Measurements from ENCODE around the gene C1QA.

C1QA gene

DNA sequence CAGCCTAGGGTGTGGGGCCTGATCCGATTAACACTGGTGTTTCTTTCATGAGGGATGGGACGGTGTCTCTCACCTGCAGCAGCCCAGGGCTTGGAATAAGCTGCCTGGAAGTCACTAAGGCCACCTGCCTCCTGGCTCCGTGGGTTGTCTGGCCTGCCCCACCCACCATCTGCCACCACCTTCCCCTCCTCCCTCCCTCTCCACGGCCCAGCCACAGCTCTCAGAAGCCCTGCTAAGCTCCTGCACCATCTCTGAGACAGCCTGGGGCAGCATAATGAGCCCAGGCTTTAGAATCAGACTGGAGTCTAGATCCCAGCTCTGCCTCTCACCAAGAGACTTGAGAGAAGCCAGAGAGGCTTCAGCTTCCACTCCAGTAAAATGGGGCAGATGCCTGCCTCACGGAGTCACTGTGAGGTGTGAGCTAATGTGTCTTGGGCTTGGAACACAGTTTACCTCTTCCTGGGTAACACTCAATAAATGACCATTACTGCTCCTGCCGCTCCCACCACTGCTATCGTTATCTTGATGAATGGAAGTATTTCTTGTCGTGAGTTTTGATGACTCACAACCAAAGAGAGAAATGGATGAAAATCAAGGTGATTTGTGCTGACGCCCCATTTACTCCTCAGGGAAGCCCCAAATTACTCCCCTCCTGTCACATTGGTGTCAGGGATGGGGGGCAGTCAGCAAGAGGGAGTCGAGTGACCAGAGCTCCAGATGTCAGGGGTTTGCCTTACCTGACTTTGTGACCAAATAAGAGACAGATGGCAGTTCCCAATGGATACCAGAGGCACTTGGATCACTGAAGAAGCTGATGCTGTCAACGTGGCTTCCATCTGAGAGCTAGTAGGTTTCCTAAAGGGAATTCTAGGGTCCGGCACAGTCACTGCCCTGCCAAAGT, 23.5 kb upstream of the C1QA start:
- DNase-seq (ENCODE audit: low read depth in 3 of 3) = no peak

DNA sequence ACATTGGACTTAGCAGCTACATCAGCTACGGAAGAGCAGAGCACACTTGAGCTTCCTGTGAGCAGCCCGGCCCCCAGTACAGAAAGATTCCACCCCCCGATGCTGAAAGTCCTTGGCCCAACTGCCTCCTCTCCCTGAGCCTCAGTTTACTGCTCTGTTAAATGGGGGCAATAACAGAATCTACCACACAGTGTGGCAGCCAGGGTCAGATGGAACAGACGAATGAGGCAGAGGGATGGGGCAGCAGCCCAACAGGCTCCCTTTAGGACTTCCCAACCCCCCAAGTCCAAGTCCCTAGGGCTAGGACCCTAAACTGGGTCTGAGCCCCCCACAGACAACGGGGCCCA, 22.9 kb upstream of the C1QA start:
- DNase-seq (ENCODE audit: low read depth in 3 of 3) = no peak

GRCh38 chr1:22613951-22614350, 22.5 kb upstream of the C1QA start:
- DNase-seq (ENCODE audit: low read depth in 3 of 3) = no peak

DNA sequence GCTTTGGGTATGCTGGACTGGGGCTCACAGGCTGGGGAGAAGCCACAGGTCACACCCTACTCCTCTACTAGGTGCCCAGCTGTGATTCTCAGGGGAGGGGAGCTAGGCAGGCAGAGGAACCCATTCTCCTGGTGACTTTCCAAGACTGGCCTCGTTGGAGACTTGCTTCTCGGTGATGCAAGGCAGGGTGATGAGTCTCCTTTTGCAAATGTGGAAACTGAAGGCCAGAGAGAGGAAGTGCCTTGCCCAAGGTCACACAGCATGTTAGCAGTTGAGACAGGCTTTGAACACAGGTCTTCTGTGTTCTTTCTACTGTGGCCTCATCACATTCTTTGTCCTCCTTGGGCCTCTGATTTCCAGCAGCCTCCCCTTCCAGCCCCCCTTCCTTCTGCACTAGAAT, 20.5 kb upstream of the C1QA start:
- DNase-seq (ENCODE audit: low read depth in 3 of 3) = no peak

DNA sequence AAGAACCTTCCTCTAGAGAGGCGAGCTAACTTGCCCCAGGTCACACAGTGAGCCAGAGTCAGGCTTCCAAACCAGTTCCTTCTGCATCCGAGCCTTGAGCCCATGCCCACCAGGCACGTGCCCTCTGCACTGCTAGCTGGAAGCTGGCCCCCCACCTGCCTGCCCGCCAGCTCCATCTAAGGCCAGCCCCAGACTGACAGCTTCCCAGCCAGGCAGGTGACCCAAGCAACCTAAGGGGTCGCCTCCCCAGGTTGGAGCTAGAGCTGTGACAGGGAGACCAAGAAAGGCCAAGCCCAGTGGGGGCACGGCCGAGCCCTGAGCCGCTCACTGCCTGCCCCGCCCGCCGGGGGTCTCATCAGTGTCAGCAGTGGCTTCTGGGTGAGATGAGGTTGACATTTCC, 19.9 kb upstream of the C1QA start:
- DNase-seq (ENCODE audit: low read depth in 3 of 3) = no peak

DNA sequence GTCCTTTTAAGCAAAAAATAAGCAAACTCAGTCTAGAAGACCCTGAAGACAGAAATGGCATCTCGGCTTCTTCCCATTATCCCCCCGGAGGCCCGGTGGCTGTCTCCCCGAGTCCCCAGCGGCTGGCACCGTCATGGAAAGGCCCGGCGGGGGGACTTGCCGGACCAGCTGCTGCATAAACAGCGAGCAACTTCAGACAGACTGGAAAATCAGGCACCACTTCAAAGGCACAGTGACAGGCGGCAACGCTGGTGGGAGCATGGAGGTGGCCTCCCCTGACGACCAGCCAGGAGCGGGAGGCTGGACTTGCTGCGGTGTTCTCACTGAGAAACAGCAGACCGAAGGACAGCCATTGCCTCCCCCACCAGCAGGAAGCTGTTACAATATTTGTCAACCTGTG, 18.4 kb upstream of the C1QA start:
- no peak for DNase-seq (ENCODE audit: low read depth in 3 of 3)

- DNase-seq (ENCODE audit: low read depth in 3 of 3) = no peak
Observed at GRCh38 chr1:22619252-22619651, 17.2 kb upstream of the C1QA start.

GRCh38 chr1:22619798-22620197, 16.6 kb upstream of the C1QA start:
- DNase-seq (ENCODE audit: low read depth in 3 of 3) = no peak

- no peak for DNase-seq (ENCODE audit: low read depth in 3 of 3)
Observed at GRCh38 chr1:22621761-22622160, 14.7 kb upstream of the C1QA start.

DNA sequence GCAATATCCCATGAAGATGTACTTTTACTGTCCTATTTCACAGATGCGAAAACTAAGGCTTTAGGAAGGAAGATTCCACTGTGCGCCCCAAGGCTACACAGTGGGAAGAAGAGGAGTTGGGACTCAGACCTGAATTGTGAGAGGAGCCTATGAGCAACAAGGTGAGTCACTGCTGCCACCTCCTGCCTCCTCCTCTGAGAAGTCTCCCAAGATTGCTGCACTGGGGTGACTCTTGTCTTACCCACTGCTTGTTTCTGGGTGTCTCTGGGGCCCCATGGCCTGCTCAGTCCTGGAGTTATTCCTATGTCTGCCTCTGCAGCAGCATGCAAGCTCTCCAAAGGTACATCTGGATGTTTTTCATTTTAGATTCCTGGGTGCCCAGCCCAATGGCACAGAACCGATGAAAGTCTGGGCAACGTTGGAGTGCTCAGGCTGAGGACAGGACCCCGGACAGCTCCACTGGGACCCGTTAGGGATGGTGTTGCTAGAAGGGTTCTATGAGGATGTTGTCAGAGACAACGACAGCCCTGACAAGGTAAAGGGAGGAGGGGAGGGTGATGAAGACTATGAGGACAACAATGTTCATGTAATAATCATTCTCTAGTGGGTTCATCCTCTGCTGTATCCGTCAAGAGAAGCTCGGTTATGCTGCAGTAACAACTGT, 11.0 kb upstream of the C1QA start:
- no peak for DNase-seq (ENCODE audit: low read depth in 3 of 3)

- DNase-seq (ENCODE audit: low read depth in 3 of 3) = no peak
Observed at GRCh38 chr1:22626237-22627157, 9.9 kb upstream of the C1QA start.

- no peak for DNase-seq (ENCODE audit: low read depth in 3 of 3)
Observed at GRCh38 chr1:22627331-22627730, 9.1 kb upstream of the C1QA start.

- DNase-seq (ENCODE audit: low read depth in 3 of 3) = no peak
Observed at GRCh38 chr1:22628698-22629444, 7.6 kb upstream of the C1QA start.

DNA sequence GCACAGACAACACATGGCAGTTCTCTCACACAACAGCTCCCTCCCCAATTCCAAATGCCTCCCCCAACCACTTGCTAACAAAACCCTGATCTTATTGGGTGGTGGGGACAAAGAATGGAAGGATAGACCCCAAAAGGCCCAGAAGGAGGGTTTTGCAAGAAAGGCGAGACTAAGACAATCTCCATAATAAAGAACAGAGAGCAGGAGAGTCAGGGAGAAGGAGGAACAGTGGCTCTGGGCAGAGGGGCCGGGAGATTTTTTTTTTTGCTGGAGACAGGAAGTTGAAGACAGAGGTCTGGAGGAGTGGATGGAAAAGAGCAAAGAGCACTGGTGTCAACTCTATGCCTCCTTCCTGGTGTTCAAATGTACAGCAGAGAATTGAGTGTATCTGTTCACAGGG, 6.5 kb upstream of the C1QA start:
- DNase-seq (ENCODE audit: low read depth in 3 of 3) = no peak

- DNase-seq (ENCODE audit: low read depth in 3 of 3) = no peak
Observed at GRCh38 chr1:22633697-22634463, 2.5 kb upstream of the C1QA start.

- DNase-seq (ENCODE audit: low read depth in 3 of 3) = no peak
Observed at GRCh38 chr1:22635436-22635835, 992 bp upstream of the C1QA start.

DNA sequence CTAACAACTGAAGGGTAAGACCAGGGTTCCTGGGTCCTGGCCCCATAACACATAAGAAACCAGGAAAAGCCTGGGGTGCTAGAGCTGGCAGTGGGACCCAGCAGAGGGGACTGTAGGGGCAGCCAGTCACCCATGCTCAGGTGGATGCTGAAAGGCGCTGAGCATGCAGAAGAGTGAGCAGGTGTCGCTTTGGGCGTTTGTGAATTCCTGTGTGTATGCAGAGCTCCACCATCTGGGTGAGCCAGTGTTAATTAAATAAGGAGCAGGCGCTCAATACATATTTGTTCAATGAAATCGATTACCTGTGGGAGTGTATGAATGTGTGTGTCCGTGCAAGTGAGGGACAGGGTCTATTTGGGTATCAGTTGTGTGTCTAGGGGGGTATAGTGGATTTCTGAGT, 499 bp downstream of the C1QA start:
- no peak for DNase-seq (ENCODE audit: low read depth in 3 of 3)

GRCh38 chr1:22637907-22638445, 1.5 kb downstream of the C1QA start:
- no peak for DNase-seq (ENCODE audit: low read depth in 3 of 3)

DNA sequence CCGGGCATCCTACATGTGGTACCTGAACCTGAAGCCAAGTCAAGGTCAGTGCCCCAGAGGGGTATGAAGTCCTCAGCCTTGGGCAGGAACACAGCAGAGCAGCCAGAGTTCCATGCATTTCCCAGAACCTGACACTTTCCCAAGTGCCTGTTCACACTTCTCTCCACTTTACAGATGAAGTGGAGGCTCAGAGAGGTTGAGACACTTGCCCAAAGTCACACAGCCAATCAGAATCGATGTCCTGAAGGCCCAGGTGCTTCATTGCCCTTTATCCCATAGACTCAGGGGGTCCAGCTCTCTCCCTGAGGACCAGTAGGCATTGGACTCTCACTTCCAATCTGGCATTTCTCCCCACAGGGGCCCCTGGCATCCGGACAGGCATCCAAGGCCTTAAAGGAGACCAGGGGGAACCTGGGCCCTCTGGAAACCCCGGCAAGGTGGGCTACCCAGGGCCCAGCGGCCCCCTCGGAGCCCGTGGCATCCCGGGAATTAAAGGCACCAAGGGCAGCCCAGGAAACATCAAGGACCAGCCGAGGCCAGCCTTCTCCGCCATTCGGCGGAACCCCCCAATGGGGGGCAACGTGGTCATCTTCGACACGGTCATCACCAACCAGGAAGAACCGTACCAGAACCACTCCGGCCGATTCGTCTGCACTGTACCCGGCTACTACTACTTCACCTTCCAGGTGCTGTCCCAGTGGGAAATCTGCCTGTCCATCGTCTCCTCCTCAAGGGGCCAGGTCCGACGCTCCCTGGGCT, 2.2 kb downstream of the C1QA start:
- no peak for DNase-seq (ENCODE audit: low read depth in 3 of 3)

- DNase-seq (ENCODE audit: low read depth in 3 of 3) = no peak
Observed at GRCh38 chr1:22639286-22639685, 2.9 kb downstream of the C1QA start.

Measured in stimulated activated CD4-positive, alpha-beta T cell treated with anti-CD3 and anti-CD28 coated beads, TNF-alpha, amount 100 ng/mL, for 4 hours (primary cell).